ENCODE data around the gene METTL26.
A peak's percentile ranks its signal among the peaks of the same experiment; 100 is the strongest.
"Not testable (repeated sequence)": the region's sequence is repeated elsewhere in the genome, so short reads cannot be mapped to it uniquely, and the experiment has no call there.

The METTL26 gene

GRCh38 chr16:624526-625070, 11.5 kb downstream of the METTL26 start:
- no peak for DNase-seq (ENCODE audit: low read depth)

- DNase-seq (ENCODE audit: low read depth), result no peak
These were observed 13.2 kb downstream of the METTL26 start for GRCh38 chr16:622920-623280.

- no peak for DNase-seq (ENCODE audit: low read depth)
These were observed 14.5 kb downstream of the METTL26 start for GRCh38 chr16:621526-622105.

- no peak for DNase-seq (ENCODE audit: low read depth)
These were observed 15.2 kb downstream of the METTL26 start for GRCh38 chr16:620700-621525.

- DNase-seq (ENCODE audit: low read depth), result no peak
These were observed 16.5 kb downstream of the METTL26 start for GRCh38 chr16:619476-620100.

GRCh38 chr16:617855-618254, 18.2 kb downstream of the METTL26 start:
- no peak for DNase-seq (ENCODE audit: low read depth)

- no peak for DNase-seq (ENCODE audit: low read depth)
These were observed 19.1 kb downstream of the METTL26 start for GRCh38 chr16:616733-617586.

GRCh38 chr16:615122-615521, 21.0 kb downstream of the METTL26 start:
- no peak for DNase-seq (ENCODE audit: low read depth)

GRCh38 chr16:610513-611381, 25.4 kb downstream of the METTL26 start:
- DNase-seq (ENCODE audit: low read depth), result peak; percentile 27

- DNase-seq (ENCODE audit: low read depth), result no peak
These were observed 26.1 kb downstream of the METTL26 start for GRCh38 chr16:609984-610383.

- DNase-seq (ENCODE audit: low read depth), result no peak
These were observed 26.8 kb downstream of the METTL26 start for GRCh38 chr16:609316-609715.

GRCh38 chr16:608019-608418, 28.1 kb downstream of the METTL26 start:
- DNase-seq (ENCODE audit: low read depth), result no peak

- DNase-seq (ENCODE audit: low read depth), result no peak
These were observed 29.3 kb downstream of the METTL26 start for GRCh38 chr16:606656-607307.

- no peak for DNase-seq (ENCODE audit: low read depth)
These were observed 32.2 kb downstream of the METTL26 start for GRCh38 chr16:603933-604332.

- DNase-seq (ENCODE audit: low read depth), result no peak
These were observed 35.3 kb downstream of the METTL26 start for GRCh38 chr16:600781-601180.

- DNase-seq (ENCODE audit: low read depth), result no peak
These were observed 37.0 kb downstream of the METTL26 start for GRCh38 chr16:598823-599739.

- not testable (repeated sequence) for DNase-seq (ENCODE audit: low read depth)
These were observed 38.5 kb downstream of the METTL26 start for GRCh38 chr16:597655-598054.

- DNase-seq (ENCODE audit: low read depth), result no peak
These were observed 39.4 kb downstream of the METTL26 start for GRCh38 chr16:596736-597060.

GRCh38 chr16:595942-596735, 40.0 kb downstream of the METTL26 start:
- DNase-seq (ENCODE audit: low read depth), result no peak
